Cardiac fibroblast (primary cell): ENCODE data around the gene AKAP13.
"Not testable (repeated sequence)": the region's sequence is repeated elsewhere in the genome, so short reads cannot be mapped to it uniquely, and the experiment has no call there.

ENCODE experiments used
- DNase-seq, 2 donors: peaks; one replicate each; pipeline versions ENCODE4 v3.0.0 to v3.0.0-alpha.2; 2010; ENCODE audit warnings: low read depth in 2 of 2
- H3K4me3 ChIP-seq, 2 donors: replicated peaks in 1 of 2; 1 replicate in 1 of 2; 2 replicates in 1 of 2; pipeline ENCODE4 v1.5.1; 2011; ENCODE audit warnings: low read depth in 2 of 2, low read length in 2 of 2, mild to moderate bottlenecking in 2 of 2, moderate library complexity in 1 of 2
- CTCF ChIP-seq: IDR thresholded peaks from one replicate; pipeline ENCODE4 v1.5.1; 2011; ENCODE audit warnings: low read depth, mild to moderate bottlenecking, low read length, inconsistent platforms

AKAP13 gene

GRCh38 chr15:85349062-85349461 lies 31.3 kb upstream of the AKAP13 start:
- peak in 1 of 2 donors; percentile 38 for DNase-seq

GRCh38 chr15:85350395-85350794 lies 30.0 kb upstream of the AKAP13 start:
- TF ChIP-seq CTCF = no peak
- no peak for DNase-seq

More at GRCh38 chr15:85349062-85349461, 31.3 kb upstream of the AKAP13 start:
- H3K4me3 ChIP-seq = not testable (repeated sequence)

GRCh38 chr15:85351501-85351900 lies 28.9 kb upstream of the AKAP13 start:
- not testable (repeated sequence) for H3K4me3 ChIP-seq, DNase-seq

More at GRCh38 chr15:85350395-85350794, 30.0 kb upstream of the AKAP13 start:
- H3K4me3 ChIP-seq = no peak overlapping the region

- TF ChIP-seq CTCF = no peak
- DNase-seq = no peak
These were observed 28.4 kb upstream of the AKAP13 start for GRCh38 chr15:85351965-85352364.

GRCh38 chr15:85353516-85353915 lies 26.9 kb upstream of the AKAP13 start:
- H3K4me3 ChIP-seq = no peak overlapping the region
- DNase-seq = no peak
- TF ChIP-seq CTCF = no peak

More at GRCh38 chr15:85351965-85352364, 28.4 kb upstream of the AKAP13 start:
- H3K4me3 ChIP-seq = no peak overlapping the region

- no peak overlapping the region for H3K4me3 ChIP-seq
- TF ChIP-seq CTCF = no peak
- DNase-seq = peak; percentile 26 to 58
These were observed 25.9 kb upstream of the AKAP13 start for GRCh38 chr15:85354461-85354860.

- no peak for DNase-seq
- no peak overlapping the region for H3K4me3 ChIP-seq
- no peak for TF ChIP-seq CTCF
These were observed 25.5 kb upstream of the AKAP13 start for GRCh38 chr15:85354948-85355347.

GRCh38 chr15:85356276-85356675 lies 24.1 kb upstream of the AKAP13 start:
- no peak for DNase-seq
- TF ChIP-seq CTCF = no peak
- no peak overlapping the region for H3K4me3 ChIP-seq
